SK-N-MC (cell line): ENCODE data around the gene DDX59.

Experiments
- DNase-seq: peaks from one replicate; pipeline ENCODE4 v3.0.0-alpha.2; 2011; ENCODE audit warnings: low read depth, low spot score
- H3K27ac ChIP-seq: fragments of 200-600 bp; sonication (generic); 2 replicates; pipeline ENCODE4 v1.5.1; 2016; ENCODE audit warnings: mixed run types
- H3K36me3 ChIP-seq: fragments of 200-600 bp; sonication (generic); 2 replicates; pipeline ENCODE4 v1.6.1; 2017; ENCODE audit warnings: antibody characterized with exemption, low read length, mixed read lengths; ENCODE audit not compliant: insufficient read depth
- H3K4me3 ChIP-seq: fragments of 200-600 bp; sonication (generic); 2 replicates; pipeline ENCODE4 v1.5.1; 2016
- H3K9ac ChIP-seq: fragments of 200-600 bp; sonication (generic); 2 replicates; pipeline ENCODE4 v1.8.0; 2017; ENCODE audit warnings: mixed run types, mixed read lengths; ENCODE audit not compliant: insufficient read length
- H3K9me3 ChIP-seq: fragments of 200-600 bp; sonication (generic); 2 replicates; pipeline ENCODE4 v1.6.1; 2017; ENCODE audit warnings: low read depth, mild to moderate bottlenecking, antibody characterized with exemption, low read length, moderate library complexity, mixed read lengths
- EZH2 ChIP-seq: fragments of 200-600 bp; sonication (generic); IDR thresholded peaks from one replicate; pipeline ENCODE4 v1.6.1; 2017; ENCODE audit warnings: antibody characterized with exemption
- FOXP2 ChIP-seq: optimal IDR thresholded peaks from 2 replicates; pipeline ENCODE3; 2011; ENCODE audit warnings: mild to moderate bottlenecking, moderate library complexity; ENCODE audit not compliant: insufficient read depth; ENCODE audit errors: extremely low read length, control extremely low read depth
- POLR2AphosphoS5 ChIP-seq: IDR thresholded peaks from 2 replicates; pipeline ENCODE4 v1.6.1; 2012; ENCODE audit warnings: mild to moderate bottlenecking, low read depth, low read length, borderline replicate concordance

Gene DDX59

DNA sequence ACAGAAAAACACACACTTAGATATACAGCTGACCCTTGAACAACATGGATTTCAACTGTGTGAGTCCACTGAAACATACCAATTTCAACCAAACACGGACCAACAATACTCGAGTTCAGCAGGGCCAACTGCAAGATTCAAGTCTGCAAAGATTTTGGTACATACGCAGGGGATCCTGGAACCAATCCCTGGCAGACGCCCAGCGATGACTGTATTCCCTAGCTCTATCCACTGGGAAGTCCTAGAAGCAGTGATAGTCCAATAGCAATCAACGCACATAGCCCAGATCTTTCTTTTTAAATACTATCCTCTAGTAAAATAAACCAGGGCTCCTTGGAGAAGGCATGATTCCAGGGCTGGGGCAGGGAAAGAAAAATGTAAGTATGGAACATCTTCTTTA is 9.0 kb downstream of the DDX59 start:
- H3K9ac ChIP-seq = no peak overlapping the region
- TF ChIP-seq FOXP2 = no peak
- no peak for TF ChIP-seq EZH2
- TF ChIP-seq POLR2AphosphoS5 = no peak
- H3K9me3 ChIP-seq = no peaks in the 10 kb centered on the region
- H3K27ac ChIP-seq = no peak overlapping the region
- peaks cover 41% of the 10 kb centered on the region for H3K36me3 ChIP-seq
- DNase-seq = no peak
- no peak overlapping the region for H3K4me3 ChIP-seq

DNA sequence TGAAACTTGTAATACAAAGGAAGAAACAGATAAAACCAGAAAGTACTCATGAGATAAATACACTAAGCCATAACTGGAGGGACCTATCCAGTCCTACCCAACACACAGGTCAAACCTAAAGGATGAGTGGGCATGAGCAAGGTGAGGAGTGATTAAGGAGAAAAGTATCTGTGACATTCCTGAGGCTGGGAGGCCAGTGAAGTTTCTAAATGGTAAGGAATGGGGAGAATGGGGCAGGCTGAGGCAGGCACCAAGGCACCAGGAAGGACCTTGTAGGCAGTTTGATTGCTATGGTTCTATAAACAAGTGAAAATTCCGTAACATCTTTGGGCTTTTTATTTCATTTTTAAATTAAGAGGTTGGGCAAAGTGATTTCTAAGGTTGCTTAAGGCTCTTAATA is 10.4 kb downstream of the DDX59 start:
- Histone ChIP-seq H3K9ac (no peak overlapping the region), H3K9me3 (no peaks in the 10 kb centered on the region), H3K4me3 (no peak overlapping the region), H3K27ac (no peak overlapping the region), H3K36me3 (peaks cover 35% of the 10 kb centered on the region)
- DNase-seq = no peak
- TF ChIP-seq POLR2AphosphoS5 = no peak
- TF ChIP-seq FOXP2 = no peak
- TF ChIP-seq EZH2 = no peak

DNA sequence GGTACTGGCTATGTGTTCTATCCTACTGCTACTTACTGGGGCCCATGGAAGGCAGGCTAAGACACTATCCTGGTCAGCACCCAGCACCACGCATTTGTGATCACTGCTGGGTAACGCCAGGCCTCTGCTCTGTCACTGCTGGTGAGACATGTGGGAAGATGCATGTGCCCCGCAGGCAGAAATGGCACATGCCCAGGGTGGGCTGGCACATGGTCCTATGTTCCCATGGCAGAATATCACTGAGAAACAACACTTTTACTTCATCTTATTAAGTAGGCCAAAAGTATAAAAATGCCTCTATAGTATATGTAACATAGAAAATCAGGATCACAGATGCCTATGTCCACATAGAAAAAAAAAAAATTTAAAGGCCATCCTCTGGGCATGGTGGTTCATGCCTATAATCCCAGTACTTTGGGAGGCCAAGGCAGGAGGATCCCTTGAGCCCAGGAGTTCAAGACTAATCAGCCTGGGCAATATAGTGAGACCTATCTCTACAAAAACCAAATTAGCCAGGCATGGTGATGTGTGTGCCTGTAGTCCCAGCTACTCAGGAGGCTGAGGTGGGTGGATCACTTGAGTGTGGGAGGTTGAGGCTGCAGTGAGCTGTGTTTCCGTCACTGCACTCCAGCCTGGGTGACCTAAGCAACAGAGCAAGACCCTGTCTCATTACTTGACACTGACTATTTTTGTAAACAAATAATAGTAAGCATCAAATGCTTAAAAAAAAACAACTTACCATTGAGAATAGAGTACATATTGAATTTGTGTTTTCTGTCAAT is 11.5 kb downstream of the DDX59 start:
- Histone ChIP-seq H3K4me3 (no peak overlapping the region), H3K9ac (no peak overlapping the region), H3K9me3 (no peaks in the 10 kb centered on the region), H3K27ac (no peak overlapping the region), H3K36me3 (peaks cover 32% of the 10 kb centered on the region)
- DNase-seq = no peak
- TF ChIP-seq POLR2AphosphoS5 = no peak
- TF ChIP-seq FOXP2 = no peak
- no peak for TF ChIP-seq EZH2

DNA sequence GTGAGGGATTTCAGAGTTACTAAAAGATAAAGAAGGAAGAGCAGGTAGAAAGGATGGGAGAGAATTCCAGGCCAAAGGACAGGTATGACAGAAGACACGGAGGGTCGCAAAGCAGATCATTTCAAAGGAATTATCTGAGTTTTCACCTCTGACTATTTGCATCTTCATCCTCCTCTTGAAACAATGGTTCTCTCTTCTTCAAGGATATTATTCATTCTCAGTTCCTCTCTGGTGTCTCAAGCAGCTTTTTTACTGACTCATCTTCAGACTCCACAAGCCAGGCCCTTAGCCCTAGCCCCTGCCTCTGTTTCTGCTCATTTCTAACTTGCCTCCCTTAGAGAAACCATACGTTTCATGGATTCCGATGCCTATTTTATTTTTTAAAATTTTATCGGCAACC is 15.0 kb downstream of the DDX59 start:
- no peak for TF ChIP-seq EZH2
- no peak for TF ChIP-seq POLR2AphosphoS5
- no peak for TF ChIP-seq FOXP2
- no peak for DNase-seq
- Histone ChIP-seq H3K4me3 (no peak overlapping the region), H3K9ac (no peak overlapping the region), H3K9me3 (no peaks in the 10 kb centered on the region), H3K27ac (no peak overlapping the region), H3K36me3 (peaks cover 22% of the 10 kb centered on the region)

DNA sequence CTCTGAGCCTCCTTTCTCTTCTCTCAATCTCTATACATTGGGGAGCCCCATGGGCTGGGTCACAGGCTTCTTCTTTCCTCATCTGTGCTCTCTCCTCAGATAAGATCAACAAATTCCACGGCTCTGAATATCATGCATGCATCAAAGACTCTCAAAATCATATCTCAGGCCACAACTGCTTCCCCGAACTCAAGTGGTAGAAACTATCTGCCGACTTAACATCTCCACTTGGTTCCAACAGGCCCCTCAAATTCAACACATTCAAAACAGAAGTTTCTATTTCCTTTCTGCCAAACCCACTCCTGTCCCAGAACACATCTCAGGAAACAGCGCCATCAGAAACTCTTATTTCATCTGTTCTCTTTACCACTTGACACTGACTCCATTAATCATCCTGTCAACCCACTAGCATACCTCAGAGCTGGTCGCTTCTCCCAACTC is 16.7 kb downstream of the DDX59 start:
- no peak for DNase-seq
- Histone ChIP-seq H3K36me3 (peaks cover 24% of the 10 kb centered on the region), H3K9ac (no peak overlapping the region), H3K4me3 (no peak overlapping the region), H3K27ac (no peak overlapping the region), H3K9me3 (no peaks in the 10 kb centered on the region)
- TF ChIP-seq FOXP2 (no peak), POLR2AphosphoS5 (no peak), EZH2 (no peak)

DNA sequence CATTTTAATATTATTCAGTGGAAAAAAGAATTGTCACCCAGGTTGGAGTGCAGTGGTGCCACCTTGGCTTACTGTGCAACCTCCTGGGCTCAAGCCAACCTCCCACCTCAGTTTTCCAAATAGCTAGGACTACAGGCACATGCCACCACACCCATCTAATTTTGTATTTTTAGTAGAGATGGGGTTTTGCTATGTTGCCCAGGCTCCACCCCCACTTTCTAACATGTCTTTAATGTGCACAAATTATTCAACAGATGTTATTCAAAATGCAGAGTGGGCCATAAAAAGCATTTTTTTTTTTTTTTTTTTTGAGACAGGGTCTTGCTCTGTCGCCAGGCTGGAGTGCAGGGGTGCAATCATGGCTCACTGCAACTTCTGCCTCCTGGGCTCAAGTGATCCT is 17.3 kb downstream of the DDX59 start:
- no peak overlapping the region for H3K4me3 ChIP-seq
- H3K9me3 ChIP-seq = no peaks in the 10 kb centered on the region
- H3K36me3 ChIP-seq = peaks cover 20% of the 10 kb centered on the region
- DNase-seq = no peak
- no peak overlapping the region for H3K27ac ChIP-seq
- H3K9ac ChIP-seq = no peak overlapping the region
- TF ChIP-seq POLR2AphosphoS5 (no peak), FOXP2 (no peak), EZH2 (no peak)

DNA sequence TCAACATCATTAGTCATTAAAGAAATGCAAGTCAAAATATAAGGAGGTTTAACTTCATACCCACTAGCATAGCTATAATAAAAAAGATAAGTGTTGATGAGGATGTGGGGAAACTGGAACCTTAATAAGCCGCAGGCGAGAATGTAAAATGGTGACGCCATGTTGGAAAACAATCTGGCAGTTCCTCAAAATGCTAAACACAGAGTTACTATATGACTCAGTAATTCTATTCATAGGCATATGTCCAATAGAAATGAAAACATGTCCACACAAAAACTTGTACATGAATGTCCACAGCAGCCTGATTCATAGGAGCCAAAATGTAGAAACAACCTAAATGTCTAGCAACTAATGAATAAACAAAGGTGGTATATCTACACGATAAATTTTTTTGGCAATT is 23.2 kb downstream of the DDX59 start:
- no peak for DNase-seq
- TF ChIP-seq POLR2AphosphoS5 (no peak), EZH2 (no peak), FOXP2 (no peak)
- no peak overlapping the region for H3K4me3 ChIP-seq
- no peak overlapping the region for H3K9ac ChIP-seq
- H3K9me3 ChIP-seq = no peaks in the 10 kb centered on the region
- peaks cover 20% of the 10 kb centered on the region for H3K36me3 ChIP-seq
- no peak overlapping the region for H3K27ac ChIP-seq

DNA sequence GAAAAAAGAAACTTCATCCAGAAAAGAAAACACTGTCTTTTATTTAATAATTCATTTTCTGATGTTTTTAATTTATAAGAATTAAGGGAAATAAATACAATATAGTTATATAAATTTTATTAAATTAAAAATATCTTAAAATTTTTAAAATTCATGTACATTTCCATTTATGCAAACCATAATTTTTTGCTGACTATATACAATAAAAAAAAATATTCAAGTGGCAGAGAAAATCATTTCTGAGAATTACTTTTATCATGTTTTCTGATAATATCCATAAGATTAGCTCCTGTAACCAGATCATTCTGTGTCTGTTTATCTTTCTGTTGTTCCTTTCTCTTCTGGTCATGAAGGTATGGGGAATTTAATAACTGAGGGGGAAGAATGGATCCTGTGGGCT is 25.7 kb downstream of the DDX59 start:
- Histone ChIP-seq H3K27ac (no peak overlapping the region), H3K9ac (no peak overlapping the region), H3K36me3 (peaks cover 20% of the 10 kb centered on the region), H3K4me3 (no peak overlapping the region), H3K9me3 (no peaks in the 10 kb centered on the region)
- TF ChIP-seq FOXP2 = no peak
- TF ChIP-seq EZH2 = no peak
- no peak for TF ChIP-seq POLR2AphosphoS5
- no peak for DNase-seq

DNA sequence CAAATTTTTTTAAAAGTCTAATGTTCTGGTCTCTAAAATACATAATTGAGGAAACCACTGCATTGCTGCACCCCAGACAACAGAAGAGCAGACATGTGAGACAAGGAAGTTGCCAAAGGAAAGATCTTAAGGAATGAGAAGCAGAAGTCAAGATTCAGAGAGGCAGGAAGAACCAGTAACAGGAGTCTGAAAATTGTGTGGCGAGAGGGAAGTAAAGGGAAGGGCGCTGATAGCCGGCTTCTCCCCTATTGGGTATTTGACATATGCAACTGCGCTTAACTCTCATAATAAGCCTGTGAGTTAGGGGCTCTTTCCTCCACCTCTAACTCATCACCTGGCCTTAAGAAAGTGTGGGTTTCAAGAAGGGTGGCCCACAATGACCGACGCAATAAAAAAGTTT is 27.2 kb downstream of the DDX59 start:
- DNase-seq = no peak
- TF ChIP-seq POLR2AphosphoS5 (no peak), EZH2 (no peak), FOXP2 (no peak)
- Histone ChIP-seq H3K36me3 (peaks cover 10% of the 10 kb centered on the region), H3K9ac (no peak overlapping the region), H3K9me3 (no peaks in the 10 kb centered on the region), H3K4me3 (no peak overlapping the region), H3K27ac (no peak overlapping the region)
